Sigmoid colon (tissue), 7 donors: Measurements from ENCODE around the gene ZNF202. TPM values are rescaled to one million over a fixed set of nuclear protein-coding genes. Genes with fewer than 3 reads are reported as not detected.

Experiments
- DNase-seq: peaks from one replicate; pipeline ENCODE4 v3.0.0-alpha.2; 2019
- H3K27ac ChIP-seq, 4 donors: fragments of 200-600 bp; sonication (generic); one replicate each; pipeline ENCODE4 v1.5.1; 2016 to 2019; ENCODE audit warnings: mild to moderate bottlenecking in 1 of 4
- H3K27me3 ChIP-seq, 3 donors: fragments of 200-600 bp; sonication (generic); one replicate each; pipeline ENCODE4 v1.5.1; 2019; ENCODE audit warnings: mild to moderate bottlenecking in 1 of 3
- H3K36me3 ChIP-seq, 4 donors: fragments of 200-600 bp; sonication (generic); one replicate each; pipeline ENCODE4 v1.5.1; 2016 to 2019
- H3K4me1 ChIP-seq, 4 donors: fragments of 200-600 bp; sonication (generic); one replicate each; pipeline ENCODE4 v1.5.1; 2017 to 2019
- H3K4me3 ChIP-seq, 4 donors: fragments of 200-600 bp; sonication (generic); one replicate each; pipeline ENCODE4 v1.5.1; 2017 to 2019; ENCODE audit warnings: mild to moderate bottlenecking in 2 of 4, moderate library complexity in 1 of 4
- H3K9me3 ChIP-seq, 4 donors: fragments of 200-600 bp in 3 of 4; sonication (generic) in 3 of 4; one replicate each; pipeline versions ENCODE4 v1.5.1 to v1.6.1; 2013 to 2019
- CTCF ChIP-seq, 4 experiments: fragments of 450-650 bp in 3 of 4; fragments of 200-600 bp in 1 of 4; IDR thresholded peaks; one replicate each; pipeline ENCODE4 v1.5.1; 2016 to 2019; ENCODE audit warnings: antibody characterized with exemption in 4 of 4, mild to moderate bottlenecking in 3 of 4, moderate library complexity in 2 of 4
- EP300 ChIP-seq, 4 donors: sonication (generic); formaldehyde crosslinking; IDR thresholded peaks; one replicate each; pipeline ENCODE4 v1.6.1; 2017; ENCODE audit warnings: antibody characterized with exemption in 4 of 4
- POLR2A ChIP-seq, 2 donors: fragments of 450-650 bp; IDR thresholded peaks; one replicate each; pipeline ENCODE4 v1.6.1; 2016; ENCODE audit warnings: antibody characterized with exemption in 2 of 2, mild to moderate bottlenecking in 2 of 2, moderate library complexity in 2 of 2
- POLR2AphosphoS5 ChIP-seq, 4 donors: sonication (generic); formaldehyde crosslinking; IDR thresholded peaks; one replicate each; pipeline ENCODE4 v1.6.1; 2017; ENCODE audit warnings: antibody characterized with exemption in 4 of 4
- WGBS, 2 donors: extraction: QIAGEN DNeasy Blood & Tissue Kit; methylation state at CpG; one replicate each; pipeline ENCODE4 v1.1.7; 2013; 5-methylcytosine and 5-hydroxymethylcytosine counted together
- intact Hi-C: fragments of 100-400 bp; cut with DNase I; formaldehyde crosslinking; loops from one replicate; pipeline ENCODE4 v1.15.1; 2023
- polyA plus RNA-seq, 3 donors: library from polyadenylated mRNA; stranded (reverse); fragments of 200-250 nt; gene quantifications; one replicate each; pipeline ENCODE4 v1.2.3, GENCODE V29; 2013
- total RNA-seq, 4 donors: library from RNA; depleted of rRNA; stranded (reverse); fragments of >200 nt; gene quantifications; one replicate each; pipeline ENCODE4 v1.1.0, GENCODE V29; 2016
- donor health status: healthy with polysubstance abuse.
- donor health status: Bipolar disorder and iron deficiency.
- donor health status: healthy.

Gene ZNF202
- total and polyA plus RNA-seq, 7 donors, result 1.2 to 8.1 (median 6.3) TPM

GRCh38 chr11:123775289-123775688, 33.8 kb upstream of the ZNF202 start:
- TF ChIP-seq POLR2AphosphoS5 (IDR thresholded peaks at IDR 0.05), result no peak
- TF ChIP-seq POLR2A (IDR thresholded peaks at IDR 0.05), result no peak
- TF ChIP-seq CTCF (IDR thresholded peaks at IDR 0.05), result no peak
- TF ChIP-seq EP300 (IDR thresholded peaks at IDR 0.05), result no peak
- H3K27ac ChIP-seq, result no peak overlapping the region
- DNase-seq, result no peak
- H3K9me3 ChIP-seq, result no peaks in the 10 kb centered on the region
- H3K36me3 ChIP-seq, result no peaks in the 10 kb centered on the region
- H3K4me1 ChIP-seq, result no peaks in the 10 kb centered on the region
- intact Hi-C loops, result no loop called here
- H3K27me3 ChIP-seq, result no peaks in the 10 kb centered on the region
- no peak overlapping the region for H3K4me3 ChIP-seq
- WGBS, 2 donors, result 70 to 80% methylated on average over 1 of the region's 1 CpG

- intact Hi-C loops, result no loop called here
- Histone ChIP-seq H3K9me3 (no peaks in the 10 kb centered on the region), H3K4me3 (no peak overlapping the region), H3K4me1 (no peaks in the 10 kb centered on the region), H3K36me3 (no peaks in the 10 kb centered on the region), H3K27me3 (no peaks in the 10 kb centered on the region), H3K27ac (no peak overlapping the region)
- DNase-seq, result no peak
- 91 to 93% methylated on average over 1 of the region's 1 CpG for WGBS, 2 donors
- no peak for TF ChIP-seq CTCF (IDR thresholded peaks at IDR 0.05)
- no peak for TF ChIP-seq POLR2AphosphoS5 (IDR thresholded peaks at IDR 0.05)
- TF ChIP-seq POLR2A (IDR thresholded peaks at IDR 0.05), result no peak
- TF ChIP-seq EP300 (IDR thresholded peaks at IDR 0.05), result no peak
Observed at GRCh38 chr11:123773959-123774358, 32.5 kb upstream of the ZNF202 start.

- no peak for DNase-seq
- no peak overlapping the region for H3K4me3 ChIP-seq
- H3K27ac ChIP-seq, result no peak overlapping the region
- H3K27me3 ChIP-seq, result no peaks in the 10 kb centered on the region
- no peaks in the 10 kb centered on the region for H3K36me3 ChIP-seq
- no peaks in the 10 kb centered on the region for H3K4me1 ChIP-seq
- TF ChIP-seq POLR2AphosphoS5 (IDR thresholded peaks at IDR 0.05) (no peak), CTCF (IDR thresholded peaks at IDR 0.05) (no peak), EP300 (IDR thresholded peaks at IDR 0.05) (no peak), POLR2A (IDR thresholded peaks at IDR 0.05) (no peak)
- intact Hi-C loops, result no loop called here
- WGBS, 2 donors, result 85 to 88% methylated on average over 2 of the region's 2 CpGs
- H3K9me3 ChIP-seq, result no peaks in the 10 kb centered on the region
Observed at GRCh38 chr11:123773026-123773425, 31.6 kb upstream of the ZNF202 start.

GRCh38 chr11:123771664-123772063, 30.2 kb upstream of the ZNF202 start:
- WGBS, 2 donors, result 26 to 71% methylated on average over 3 of the region's 3 CpGs

More at GRCh38 chr11:123771664-123772063, 30.2 kb upstream of the ZNF202 start:
- H3K4me1 ChIP-seq, result no peaks in the 10 kb centered on the region
- DNase-seq, result no peak
- TF ChIP-seq CTCF (IDR thresholded peaks at IDR 0.05), result no peak
- TF ChIP-seq POLR2AphosphoS5 (IDR thresholded peaks at IDR 0.05), result no peak
- TF ChIP-seq POLR2A (IDR thresholded peaks at IDR 0.05), result no peak
- TF ChIP-seq EP300 (IDR thresholded peaks at IDR 0.05), result no peak
- no peak overlapping the region for H3K27ac ChIP-seq
- no peaks in the 10 kb centered on the region for H3K9me3 ChIP-seq
- H3K36me3 ChIP-seq, result no peaks in the 10 kb centered on the region
- intact Hi-C loops, result no loop called here
- H3K27me3 ChIP-seq, result no peaks in the 10 kb centered on the region
- H3K4me3 ChIP-seq, result no peak overlapping the region
